Measurements from ENCODE around the gene PCF11. TPM values are rescaled to one million over a fixed set of nuclear protein-coding genes. Genes with fewer than 3 reads are reported as not detected.

PCF11 gene
- total RNA-seq (2016; rRNA removed; fragmentation: Illumina TruSeq; extraction: Trizol): 43.1 and 47.7 TPM in 2 replicates
- total RNA-seq (2016; cell fraction: cytosol; rRNA removed; fragmentation: Illumina TruSeq; extraction: Trizol; ENCODE audit: low read depth): 3.9 and 5.6 TPM in 2 replicates
- 41.6 and 49.1 TPM in 2 replicates for total RNA-seq (2016; cell fraction: insoluble cytoplasmic fraction; rRNA removed; fragmentation: Illumina TruSeq; extraction: Trizol)
- 14.1 and 19.4 TPM in 2 replicates for total RNA-seq (2016; cell fraction: membrane; rRNA removed; fragmentation: Illumina TruSeq; extraction: Trizol)
- 95.0 and 105 TPM in 2 replicates for total RNA-seq (2016; cell fraction: nucleus; rRNA removed; fragmentation: Illumina TruSeq; extraction: Trizol)
- 37.3 and 40.3 TPM in 2 replicates for polyA plus RNA-seq (2011; rRNA removed)
- polyA plus RNA-seq (2011; cell fraction: cytosol; rRNA removed): 18.8 and 21.4 TPM in 2 replicates
- polyA plus RNA-seq (2011; cell fraction: nucleus; rRNA removed): 99.2 and 102 TPM in 2 replicates
- polyA plus RNA-seq (2012): 29.5 and 35.9 TPM in 2 replicates
- 2.8 and 2.9 TPM in 2 replicates for polyA plus RNA-seq (2016; cell fraction: cytosol; fragmentation: Illumina TruSeq; extraction: Trizol; ENCODE audit: low read depth)
- polyA plus RNA-seq (2016; cell fraction: insoluble cytoplasmic fraction; fragmentation: Illumina TruSeq; extraction: Trizol; ENCODE audit: low read depth): 27.5 and 31.2 TPM in 2 replicates
- 7.3 and 8.2 TPM in 2 replicates for polyA plus RNA-seq (2016; cell fraction: membrane; fragmentation: Illumina TruSeq; extraction: Trizol; ENCODE audit: low read depth)
- 101 and 108 TPM in 2 replicates for polyA plus RNA-seq (2016; cell fraction: nucleus; fragmentation: Illumina TruSeq; extraction: Trizol; ENCODE audit: insufficient read depth, low read depth)
- polyA minus RNA-seq (2011; rRNA and poly(A)+ RNA removed; ENCODE audit: low replicate concordance): 31.9 and 52.6 TPM in 2 replicates
- 16.3 and 17.7 TPM in 2 replicates for polyA minus RNA-seq (2011; cell fraction: cytosol; rRNA and poly(A)+ RNA removed)
- polyA minus RNA-seq (2011; cell fraction: nucleus; rRNA and poly(A)+ RNA removed): 150 and 158 TPM in 2 replicates
- percentile 97 among the genes with signal in this experiment for Bru-seq, nascent RNA
- percentile 96 among the genes with signal in this experiment for BruChase-seq, experiment 1, labeled RNA remaining after a 6-hour chase
- BruChase-seq, experiment 2, labeled RNA remaining after a 2-hour chase: percentile 98 among the genes with signal in this experiment
- long read RNA-seq, experiment 1, partial matches to known transcripts: 7 of 8 reads
- long read RNA-seq, experiment 1, other reads (novel, unspliced or antisense): 0 of 8 reads
- long read RNA-seq, experiment 2, partial matches to known transcripts: 6 of 19 reads
- long read RNA-seq, experiment 2, other reads (novel, unspliced or antisense): 9 of 19 reads

GRCh38 chr11:83156996-83157593 lies at the start of gene PCF11:
Gene PCF11, plus strand, starts transcription at chr11:83157131. Its CDS starts 309 bp downstream, at chr11:83157440.
- H3K36me3 ChIP-seq (replicated peaks in 1 of 2; ENCODE audit: control insufficient read depth in 1 of 2, insufficient read depth in 2 of 2, low read length in 2 of 2): no peaks in the 10 kb centered on the region; a peak in 2 of 5 replicates
- H3K27me3 ChIP-seq (ENCODE audit: control insufficient read depth in 1 of 2, insufficient read depth in 2 of 2, low read length in 2 of 2): no peaks in the 10 kb centered on the region; a peak in 1 of 5 replicates
- H3K4me2 ChIP-seq (ENCODE audit: low read depth, low read length): peak within 1 kb of the TSS; percentile 83
- peaks cover 51% of the 10 kb centered on the region for H3K79me2 ChIP-seq (ENCODE audit: insufficient read depth, low read length)
- intact Hi-C loops (cut with micrococcal nuclease; ENCODE audit: unreplicated experiment): loop anchor here (1.0 to 5.0 kb wide), 4 partner anchors 64 to 257 kb away; partner anchors contain the start of genes PRCP and RAB30
- in situ Hi-C loops (cut with HindIII; ENCODE audit: extremely low pct_ligation_motif_present, low pct_unique_long_range_greater_than_20kb): loop anchor here (5.0 kb wide), 1 partner anchor 70 kb away; no protein-coding TSS in a partner anchor
- ChIA-PET POLR2A (interaction anchor here (0.7 to 2.7 kb wide), 31 partner anchors 8 to 272 kb away, joined by 3 to 67 read pairs (median 6); partner anchors contain the start of genes ANKRD42, CCDC90B, DDIAS and PRCP), CTCF (ENCODE audit: low intra/inter-chr PET ratio, low total read pairs) (no interaction called here)
- WGBS (ENCODE audit: low lambda C conversion rate): 5% methylated on average over 17 of the region's 55 CpGs
- H2AFZ ChIP-seq (ENCODE audit: low read length): peak within 1 kb of the TSS; percentile 67
- BruUV-seq (replicated peaks): TSS peak; percentile 70
- DNase-seq (ENCODE audit: low spot score) (no peak), FAIRE-seq (no peak), ATAC-seq (peak; percentile 43)
- H4K20me1 ChIP-seq (ENCODE audit: insufficient read depth, low read length): peaks cover 33% of the 10 kb centered on the region
- no peaks in the 10 kb centered on the region for H3K9me3 ChIP-seq (ENCODE audit: low read length)
- H3K4me1 ChIP-seq (ENCODE audit: insufficient read depth, low read length): peaks cover 36% of the 10 kb centered on the region
- peak within 1 kb of the TSS; percentile 79 to 100 (median 93) for H3K4me3 ChIP-seq (replicated peaks in 1 of 3; ENCODE audit: insufficient read depth in 1 of 3, low read depth in 2 of 3, low read length in 3 of 3)
- peak within 1 kb of the TSS; percentile 96 for H3K9ac ChIP-seq (ENCODE audit: insufficient read depth, low read depth, low read length)
- H3K27ac ChIP-seq (ENCODE audit: extremely low read length, insufficient read depth, low read length): peak within 1 kb of the TSS; percentile 94
- TF ChIP-seq TMF1 (CRISPR knock-in tag; IDR thresholded peaks at IDR 0.05; ENCODE audit: low read depth) (no peak), MLX (CRISPR knock-in tag; IDR thresholded peaks at IDR 0.05) (no peak), ZNF513 (CRISPR knock-in tag; conservative IDR thresholded peaks at IDR 0.05) (no peak), NPAS2 (CRISPR knock-in tag; IDR thresholded peaks at IDR 0.05; ENCODE audit: borderline replicate concordance) (no peak), ZNF556 (CRISPR knock-in tag; IDR thresholded peaks at IDR 0.05; ENCODE audit: borderline replicate concordance) (no peak), NR2C2 (CRISPR knock-in tag; IDR thresholded peaks at IDR 0.05; ENCODE audit: borderline replicate concordance) (no peak), AHDC1 (CRISPR knock-in tag; IDR thresholded peaks at IDR 0.05; ENCODE audit: borderline replicate concordance) (peak; percentile 41; the same call in 1 of the 2 replicates), ZNF33A (CRISPR knock-in tag; IDR thresholded peaks at IDR 0.05; ENCODE audit: borderline replicate concordance) (no peak), MED8 (CRISPR knock-in tag; IDR thresholded peaks at IDR 0.05; ENCODE audit: insufficient replicate concordance) (no peak)
